Measurements from ENCODE around the gene TUBA4B. TPM values are rescaled to one million over a fixed set of nuclear protein-coding genes. Genes with fewer than 3 reads are reported as not detected.

TUBA4B gene
- polyA plus RNA-seq, 3 donors: not detected

DNA sequence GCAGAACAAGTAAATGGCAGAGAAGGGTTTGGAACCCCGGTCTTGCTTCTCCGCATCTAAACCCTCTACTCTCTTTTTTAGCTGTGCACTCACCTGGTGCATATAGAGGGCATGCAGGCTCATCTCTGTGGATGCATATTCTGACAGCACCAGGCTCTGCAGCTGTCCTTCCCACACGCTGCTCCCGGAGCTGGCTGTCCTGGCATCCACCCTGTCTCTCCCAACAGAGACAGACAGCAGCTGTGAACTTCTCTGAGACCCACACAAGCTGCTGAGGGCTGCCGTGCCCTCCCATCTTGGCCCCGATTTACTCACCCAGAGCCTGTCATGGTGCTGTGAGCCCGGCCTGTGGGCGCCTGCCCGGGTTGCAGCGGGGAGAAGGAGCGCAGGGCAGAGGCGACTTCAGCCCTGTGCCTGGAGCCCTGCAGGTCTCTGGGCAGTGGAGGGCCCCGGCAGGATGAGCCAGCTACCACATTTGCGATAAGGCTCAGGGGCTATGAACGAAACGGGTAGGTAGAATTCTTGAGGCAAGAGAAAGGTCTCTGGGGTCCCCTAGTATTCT, 31.0 kb upstream of the TUBA4B start:
- Mint-ChIP-seq H3K4me3 (peak overlapping the region in 1 of 2 donors; percentile 71), H3K9me3 (peaks cover 0 to 26% (median 11%) of the 10 kb centered on the region in 7 donors), H3K27me3 (ENCODE audit: low read depth in 3 of 3) (peaks cover 43 to 71% (median 47%) of the 10 kb centered on the region in 3 donors), H3K4me1 (peaks cover 52% of the 10 kb centered on the region), H3K36me3 (peaks cover 68 to 75% of the 10 kb centered on the region in 2 donors), H3K27ac (no peak overlapping the region)
- intact Hi-C loops (cut with micrococcal nuclease): no loop called here
- DNase-seq: no peak
- no peak overlapping the region for H2AFZ ChIP-seq (ENCODE audit: insufficient read depth, low read depth, low read length, poor library complexity, severe bottlenecking)
- H3K36me3 ChIP-seq (replicated peaks in 1 of 2; ENCODE audit: control insufficient read depth in 1 of 2, insufficient read depth in 2 of 2, low read length in 2 of 2): peaks cover 53 to 66% of the 10 kb centered on the region in 2 donors
- H3K9ac ChIP-seq (ENCODE audit: insufficient read depth, low read length, poor library complexity, severe bottlenecking): no peak overlapping the region
- H3K4me2 ChIP-seq (replicated peaks; ENCODE audit: extremely low read depth, low read length, poor library complexity, severe bottlenecking): no peak overlapping the region
- H4K20me1 ChIP-seq (ENCODE audit: insufficient read depth, low read length): peaks cover 85% of the 10 kb centered on the region
- TF ChIP-seq, protein P1, sequence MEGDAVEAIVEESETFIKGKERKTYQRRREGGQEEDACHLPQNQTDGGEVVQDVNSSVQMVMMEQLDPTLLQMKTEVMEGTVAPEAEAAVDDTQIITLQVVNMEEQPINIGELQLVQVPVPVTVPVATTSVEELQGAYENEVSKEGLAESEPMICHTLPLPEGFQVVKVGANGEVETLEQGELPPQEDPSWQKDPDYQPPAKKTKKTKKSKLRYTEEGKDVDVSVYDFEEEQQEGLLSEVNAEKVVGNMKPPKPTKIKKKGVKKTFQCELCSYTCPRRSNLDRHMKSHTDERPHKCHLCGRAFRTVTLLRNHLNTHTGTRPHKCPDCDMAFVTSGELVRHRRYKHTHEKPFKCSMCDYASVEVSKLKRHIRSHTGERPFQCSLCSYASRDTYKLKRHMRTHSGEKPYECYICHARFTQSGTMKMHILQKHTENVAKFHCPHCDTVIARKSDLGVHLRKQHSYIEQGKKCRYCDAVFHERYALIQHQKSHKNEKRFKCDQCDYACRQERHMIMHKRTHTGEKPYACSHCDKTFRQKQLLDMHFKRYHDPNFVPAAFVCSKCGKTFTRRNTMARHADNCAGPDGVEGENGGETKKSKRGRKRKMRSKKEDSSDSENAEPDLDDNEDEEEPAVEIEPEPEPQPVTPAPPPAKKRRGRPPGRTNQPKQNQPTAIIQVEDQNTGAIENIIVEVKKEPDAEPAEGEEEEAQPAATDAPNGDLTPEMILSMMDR (IDR thresholded peaks at IDR 0.05): no peak
- H3K4me3 ChIP-seq (replicated peaks in 1 of 3; ENCODE audit: low read depth in 2 of 3, low read length in 3 of 3): no peak overlapping the region
- H3K79me2 ChIP-seq (ENCODE audit: insufficient read depth, low read length): peaks cover under 1% of the 10 kb centered on the region
- no peak overlapping the region for H3K27ac ChIP-seq (ENCODE audit: low read depth in 1 of 2, low read length in 2 of 2)
- H3K9me3 ChIP-seq (replicated peaks in 1 of 2; ENCODE audit: control insufficient read depth in 1 of 2, insufficient read depth in 1 of 2, low read length in 2 of 2): peaks cover 0 to 5% of the 10 kb centered on the region in 2 donors
- H3K27me3 ChIP-seq (ENCODE audit: control insufficient read depth in 2 of 2, insufficient read depth in 2 of 2, low read length in 2 of 2): peaks cover 0 to 53% of the 10 kb centered on the region in 2 donors
- peaks cover 47 to 52% of the 10 kb centered on the region in 2 donors for H3K4me1 ChIP-seq (ENCODE audit: control insufficient read depth in 1 of 2, insufficient read depth in 2 of 2, low read length in 2 of 2)
- WGBS (ENCODE audit: insufficient coverage): 97% methylated on average over 12 of the region's 16 CpGs

DNA sequence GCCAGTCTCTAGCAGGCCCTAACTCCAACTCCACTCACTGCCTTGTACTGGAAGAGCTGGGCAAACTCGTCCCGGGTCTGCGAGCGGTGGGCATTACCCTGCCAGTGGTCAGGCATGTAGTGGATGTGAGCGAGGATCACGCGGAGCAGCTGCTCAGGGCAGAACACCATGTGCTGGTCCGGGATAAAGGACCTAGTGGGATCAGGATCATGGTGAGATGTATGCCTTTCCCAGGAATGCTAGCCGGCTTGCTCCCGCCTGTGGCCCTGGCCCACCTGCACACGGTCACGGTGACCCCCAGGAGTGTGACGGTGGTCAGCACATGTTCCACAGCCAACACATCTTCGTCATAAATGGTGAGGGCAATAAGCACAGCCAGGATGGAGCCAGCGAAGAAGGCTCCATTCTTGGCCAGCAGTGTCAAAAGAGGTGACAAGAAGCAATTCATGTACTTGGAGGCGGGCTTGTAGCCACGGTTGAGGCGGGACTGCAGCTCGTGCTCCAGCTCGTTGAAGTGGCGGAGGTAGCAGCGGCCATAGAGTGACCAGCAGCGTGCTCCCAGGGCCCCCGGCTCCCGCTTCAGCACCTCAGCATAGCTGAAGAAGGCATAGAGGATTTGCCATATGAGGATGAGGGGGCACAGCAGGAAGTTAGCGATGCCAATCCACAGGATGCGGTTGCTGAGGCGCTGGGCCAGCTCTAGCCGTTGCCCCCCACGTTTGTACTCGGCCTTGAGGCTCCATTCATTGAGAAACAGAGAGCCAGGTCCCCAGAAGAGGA, 29.0 kb upstream of the TUBA4B start:
- intact Hi-C loops (cut with micrococcal nuclease): no loop called here
- H3K4me1 ChIP-seq (ENCODE audit: control insufficient read depth in 1 of 2, insufficient read depth in 2 of 2, low read length in 2 of 2): peaks cover 45 to 49% of the 10 kb centered on the region in 2 donors

More for the DNA sequence above, 29.0 kb upstream of the TUBA4B start:
- TF ChIP-seq, protein P1 (IDR thresholded peaks at IDR 0.05): no peak
- Mint-ChIP-seq H3K27me3 (ENCODE audit: low read depth in 3 of 3) (peaks cover 51 to 81% (median 56%) of the 10 kb centered on the region in 3 donors), H3K4me1 (peaks cover 54% of the 10 kb centered on the region), H3K4me3 (peak overlapping the region in 1 of 2 donors; percentile 70), H3K9me3 (peaks cover 0 to 29% (median 11%) of the 10 kb centered on the region in 7 donors), H3K36me3 (peaks cover 77 to 84% of the 10 kb centered on the region in 2 donors), H3K27ac (peak overlapping the region in 1 of 7 donors; percentile 50)
- H4K20me1 ChIP-seq (ENCODE audit: insufficient read depth, low read length): peaks cover 95% of the 10 kb centered on the region
- H3K27me3 ChIP-seq (ENCODE audit: control insufficient read depth in 2 of 2, insufficient read depth in 2 of 2, low read length in 2 of 2): peaks cover 0 to 61% of the 10 kb centered on the region in 2 donors
- peaks cover 53 to 70% of the 10 kb centered on the region in 2 donors for H3K36me3 ChIP-seq (replicated peaks in 1 of 2; ENCODE audit: control insufficient read depth in 1 of 2, insufficient read depth in 2 of 2, low read length in 2 of 2)
- no peak overlapping the region for H3K4me3 ChIP-seq (replicated peaks in 1 of 3; ENCODE audit: low read depth in 2 of 3, low read length in 3 of 3)
- no peak overlapping the region for H2AFZ ChIP-seq (ENCODE audit: insufficient read depth, low read depth, low read length, poor library complexity, severe bottlenecking)
- no peak for DNase-seq
- no peak overlapping the region for H3K9ac ChIP-seq (ENCODE audit: insufficient read depth, low read length, poor library complexity, severe bottlenecking)
- H3K4me2 ChIP-seq (replicated peaks; ENCODE audit: extremely low read depth, low read length, poor library complexity, severe bottlenecking): no peak overlapping the region
- 91% methylated on average over 26 of the region's 31 CpGs for WGBS (ENCODE audit: insufficient coverage)
- H3K9me3 ChIP-seq (replicated peaks in 1 of 2; ENCODE audit: control insufficient read depth in 1 of 2, insufficient read depth in 1 of 2, low read length in 2 of 2): peaks cover 0 to 5% of the 10 kb centered on the region in 2 donors
- peaks cover 20% of the 10 kb centered on the region for H3K79me2 ChIP-seq (ENCODE audit: insufficient read depth, low read length)
- no peak overlapping the region for H3K27ac ChIP-seq (ENCODE audit: low read depth in 1 of 2, low read length in 2 of 2)
